ENCODE measurements around the gene ACOX3. TPM values are rescaled to one million over a fixed set of nuclear protein-coding genes. Genes with fewer than 3 reads are reported as not detected.

Gene ACOX3
- total and polyA plus RNA-seq, 9 of the 15 experiments (the other 6 are each of a cell fraction or from before 2014, with no cell fraction given): 0.68 to 7.3 (median 3.7) TPM

GRCh38 chr4:8384397-8385060 lies 56.0 kb downstream of the ACOX3 start:
- Histone ChIP-seq H3K9me1 (ENCODE audit: control insufficient read depth, insufficient read depth, low read length) (peaks cover 5% of the 10 kb centered on the region), H3K27ac (ENCODE audit: extremely low read depth, low read depth, low read length) (no peak overlapping the region), H3K79me2 (ENCODE audit: control insufficient read depth, insufficient read depth, low read length) (no peaks in the 10 kb centered on the region), H3K4me1 (replicated peaks in 1 of 2; ENCODE audit: control insufficient read depth in 2 of 2, insufficient read depth in 2 of 2, low read length in 2 of 2) (peaks cover 0 to 36% of the 10 kb centered on the region in 2 experiments; a peak in 2 of 5 replicates), H3K9ac (ENCODE audit: insufficient read depth in 1 of 2, low read depth in 2 of 2, low read length in 2 of 2) (no peak overlapping the region), H4K20me1 (replicated peaks; ENCODE audit: control insufficient read depth, insufficient read depth, low read length) (peaks cover 4% of the 10 kb centered on the region; the same call in 1 of the 2 replicates), H3K27me3 (ENCODE audit: control insufficient read depth in 2 of 2, insufficient read depth in 2 of 2, low read length in 2 of 2) (peaks cover 0 to 11% of the 10 kb centered on the region in 2 experiments; a peak in 1 of 5 replicates), H2AFZ (ENCODE audit: low read depth, low read length) (no peak overlapping the region), H3K36me3 (ENCODE audit: control insufficient read depth, insufficient read depth, low read length) (no peaks in the 10 kb centered on the region), H3K9me3 (replicated peaks; ENCODE audit: control insufficient read depth, insufficient read depth, low read depth, low read length) (no peaks in the 10 kb centered on the region), H3K4me2 (ENCODE audit: insufficient read depth, low read length) (no peak overlapping the region), H3K4me3 (no peak overlapping the region)
- no peak for FAIRE-seq
- no peak for ATAC-seq
- TF ChIP-seq ZNF263 (CRISPR knock-in tag; IDR thresholded peaks at IDR 0.05; ENCODE audit: borderline replicate concordance) (peak; percentile 38), SMARCE1 (IDR thresholded peaks at IDR 0.05) (no peak)
- intact Hi-C loops (cut with micrococcal nuclease) (no loop called here), in situ Hi-C loops (cut with MboI) (no loop called here)
- 67% methylated on average over 21 of the region's 26 CpGs for WGBS (ENCODE audit: insufficient coverage, low coverage, missing lambda C conversion rate)
- no peak for DNase-seq (ENCODE audit: extremely low read depth in 1 of 4, low spot score in 3 of 4)
- BruUV-seq (replicated peaks): no TSS peak
- ChIA-PET CTCF (ENCODE audit: low intra/inter-chr PET ratio) (no interaction called here), POLR2A (interaction anchor here (0.6 kb wide), 1 partner anchor 166 kb away, joined by 3 read pairs; no protein-coding TSS in a partner anchor)

- H3K4me2 ChIP-seq (ENCODE audit: insufficient read depth, low read length): no peak overlapping the region
- no peak for TF ChIP-seq STAT6 (CRISPR knock-in tag; IDR thresholded peaks at IDR 0.05)
- TF ChIP-seq NFIC (IDR thresholded peaks at IDR 0.05): peak; percentile 39; the same call in 1 of the 2 replicates
- intact Hi-C loops (cut with micrococcal nuclease): no loop called here
- peaks cover 4% of the 10 kb centered on the region; the same call in 1 of the 2 replicates for H4K20me1 ChIP-seq (replicated peaks; ENCODE audit: control insufficient read depth, insufficient read depth, low read length)
- CTCF ChIA-PET (ENCODE audit: low intra/inter-chr PET ratio): no interaction called here
- H3K9me3 ChIP-seq (replicated peaks; ENCODE audit: control insufficient read depth, insufficient read depth, low read depth, low read length): no peaks in the 10 kb centered on the region
- no peak overlapping the region for H3K4me3 ChIP-seq
- FAIRE-seq: no peak
- in situ Hi-C loops (cut with MboI): no loop called here
- no peak overlapping the region; a peak in 1 of 4 replicates for H3K9ac ChIP-seq (ENCODE audit: insufficient read depth in 1 of 2, low read depth in 2 of 2, low read length in 2 of 2)
- H3K79me2 ChIP-seq (ENCODE audit: control insufficient read depth, insufficient read depth, low read length): no peaks in the 10 kb centered on the region
- peaks cover 5% of the 10 kb centered on the region for H3K9me1 ChIP-seq (ENCODE audit: control insufficient read depth, insufficient read depth, low read length)
- H2AFZ ChIP-seq (ENCODE audit: low read depth, low read length): no peak overlapping the region
- H3K27ac ChIP-seq (ENCODE audit: extremely low read depth, low read depth, low read length): no peak overlapping the region
- H3K36me3 ChIP-seq (ENCODE audit: control insufficient read depth, insufficient read depth, low read length): no peaks in the 10 kb centered on the region
- ATAC-seq: no peak
- no peak for DNase-seq (ENCODE audit: extremely low read depth in 1 of 4, low spot score in 3 of 4)
- BruUV-seq (replicated peaks): no TSS peak
- POLR2A ChIA-PET: no interaction called here
- peaks cover 0 to 36% of the 10 kb centered on the region in 2 experiments; a peak in 2 of 5 replicates for H3K4me1 ChIP-seq (replicated peaks in 1 of 2; ENCODE audit: control insufficient read depth in 2 of 2, insufficient read depth in 2 of 2, low read length in 2 of 2)
- 28% methylated on average over 19 of the region's 19 CpGs for WGBS (ENCODE audit: insufficient coverage, low coverage, missing lambda C conversion rate)
- peaks cover 0 to 18% of the 10 kb centered on the region in 2 experiments; a peak in 1 of 5 replicates for H3K27me3 ChIP-seq (ENCODE audit: control insufficient read depth in 2 of 2, insufficient read depth in 2 of 2, low read length in 2 of 2)
Measured at GRCh38 chr4:8383451-8384160, 56.9 kb downstream of the ACOX3 start.

Data from K562 (cell line).